HTERT RPE-1 (cell line): ENCODE data around the gene WDR35.

Source experiments
- in situ Hi-C: fragments of 300-500 bp; cut with MboI; formaldehyde crosslinking; loops from 4 replicates; pipeline ENCODE4 v1.14.3; 2020; ENCODE audit warnings: low sequenced_read_pairs

Gene WDR35

GRCh38 chr2:20011276-20012031 is 21.5 kb upstream of the WDR35 start:
- in situ Hi-C loops: no loop called here

GRCh38 chr2:20008703-20009102 is 18.8 kb upstream of the WDR35 start:
- in situ Hi-C loops: no loop called here

- in situ Hi-C loops: no loop called here
These were observed 16.1 kb upstream of the WDR35 start for GRCh38 chr2:20005891-20006470.

GRCh38 chr2:20005067-20005627 is 15.2 kb upstream of the WDR35 start:
- in situ Hi-C loops: no loop called here

GRCh38 chr2:20001361-20001863 is 11.5 kb upstream of the WDR35 start:
- in situ Hi-C loops: no loop called here

- in situ Hi-C loops: no loop called here
These were observed 3.8 kb upstream of the WDR35 start for GRCh38 chr2:19993731-19994130.

- in situ Hi-C loops: no loop called here
These were observed 2.0 kb upstream of the WDR35 start for GRCh38 chr2:19991895-19992294.

- in situ Hi-C loops: no loop called here
These were observed 467 bp upstream of the WDR35 start for GRCh38 chr2:19990416-19990728.

- in situ Hi-C loops: no loop called here
These were observed 601 bp downstream of the WDR35 start for GRCh38 chr2:19989342-19989666.

GRCh38 chr2:19988600-19988999 is 1.3 kb downstream of the WDR35 start:
- in situ Hi-C loops: no loop called here

GRCh38 chr2:19987936-19988335 is 2.0 kb downstream of the WDR35 start:
- in situ Hi-C loops: no loop called here

- in situ Hi-C loops: no loop called here
These were observed 7.6 kb downstream of the WDR35 start for GRCh38 chr2:19982268-19982667.

GRCh38 chr2:19979932-19980331 is 10.0 kb downstream of the WDR35 start:
- in situ Hi-C loops: no loop called here

GRCh38 chr2:19973466-19973865 is 16.4 kb downstream of the WDR35 start:
- in situ Hi-C loops: no loop called here

GRCh38 chr2:19971691-19972090 is 18.2 kb downstream of the WDR35 start:
- in situ Hi-C loops: no loop called here

GRCh38 chr2:19963386-19963785 is 26.5 kb downstream of the WDR35 start:
- in situ Hi-C loops: no loop called here

GRCh38 chr2:19955544-19956422 is 34.1 kb downstream of the WDR35 start:
- in situ Hi-C loops: no loop called here

- in situ Hi-C loops: no loop called here
These were observed 40.8 kb downstream of the WDR35 start for GRCh38 chr2:19949071-19949470.

GRCh38 chr2:19947184-19947940 is 42.5 kb downstream of the WDR35 start:
- in situ Hi-C loops: no loop called here

GRCh38 chr2:19944205-19944845 is 45.6 kb downstream of the WDR35 start:
- in situ Hi-C loops: no loop called here
